NCI-H2196 (cell line): ENCODE measurements around the gene UTP4.
"Not testable (repeated sequence)": the region's sequence is repeated elsewhere in the genome, so short reads cannot be mapped to it uniquely, and the experiment has no call there.

ENCODE experiments used
- DNase-seq: peaks from one replicate; lab custom pipeline; 2025; ENCODE audit not compliant: unreplicated experiment; lab: John Stamatoyannopoulos, UW

Gene UTP4

GRCh38 chr16:69109486-69110270 is 22.8 kb upstream of the UTP4 start:
- DNase-seq: no peak

- no peak for DNase-seq
Observed at GRCh38 chr16:69110406-69110805, 22.0 kb upstream of the UTP4 start.

DNA sequence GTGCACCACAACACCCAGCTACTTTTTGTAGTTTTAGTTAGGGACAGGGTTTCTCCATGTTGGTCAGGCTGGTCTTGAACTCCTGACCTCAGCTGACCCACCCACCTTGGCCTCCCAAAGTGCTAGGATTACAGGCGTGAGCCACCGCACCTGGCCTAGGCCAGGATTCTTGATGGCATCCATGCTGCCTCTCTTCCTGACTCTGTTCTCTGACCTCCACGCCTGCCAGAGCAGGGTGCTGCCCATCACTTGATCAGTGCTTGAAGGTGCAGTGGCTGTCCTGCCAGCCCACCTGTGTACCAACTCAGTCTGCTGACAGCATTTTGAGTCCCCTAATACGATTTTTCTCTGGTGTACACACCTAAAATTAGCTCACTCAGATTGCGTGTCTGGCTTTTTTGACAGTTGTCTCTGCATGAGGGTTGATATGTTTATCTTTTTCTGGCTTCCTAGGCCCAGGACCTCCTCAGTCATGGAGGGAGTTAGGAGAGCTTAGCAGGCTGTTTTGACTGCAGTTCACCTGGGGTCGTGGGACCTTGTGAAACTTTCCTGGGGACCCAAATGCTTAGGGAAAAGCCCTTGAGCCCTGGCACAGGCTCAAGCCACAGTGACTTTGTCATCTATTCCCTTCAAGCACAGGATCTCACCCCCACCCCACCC is 21.1 kb upstream of the UTP4 start:
- DNase-seq: no peak

DNA sequence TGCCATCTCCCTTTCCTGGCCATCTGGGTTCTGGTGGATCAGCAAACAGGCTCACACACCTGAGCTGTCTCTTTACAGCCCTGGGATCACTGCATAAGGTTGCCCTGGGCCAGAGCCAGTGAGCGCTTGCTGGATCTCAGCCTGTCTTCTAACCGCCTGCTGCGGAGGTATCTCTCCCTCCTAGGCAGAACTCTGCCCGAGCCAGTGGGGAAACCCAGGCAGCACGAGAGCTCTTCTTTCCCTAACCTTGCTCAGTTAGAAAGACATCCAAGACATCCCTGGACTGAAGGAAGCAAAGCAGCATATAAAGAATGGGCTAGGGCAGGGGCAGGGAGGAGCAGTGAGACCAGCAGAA is 20.6 kb upstream of the UTP4 start:
- DNase-seq: no peak

GRCh38 chr16:69112285-69113129 is 19.9 kb upstream of the UTP4 start:
- DNase-seq: peak; percentile 11

DNA sequence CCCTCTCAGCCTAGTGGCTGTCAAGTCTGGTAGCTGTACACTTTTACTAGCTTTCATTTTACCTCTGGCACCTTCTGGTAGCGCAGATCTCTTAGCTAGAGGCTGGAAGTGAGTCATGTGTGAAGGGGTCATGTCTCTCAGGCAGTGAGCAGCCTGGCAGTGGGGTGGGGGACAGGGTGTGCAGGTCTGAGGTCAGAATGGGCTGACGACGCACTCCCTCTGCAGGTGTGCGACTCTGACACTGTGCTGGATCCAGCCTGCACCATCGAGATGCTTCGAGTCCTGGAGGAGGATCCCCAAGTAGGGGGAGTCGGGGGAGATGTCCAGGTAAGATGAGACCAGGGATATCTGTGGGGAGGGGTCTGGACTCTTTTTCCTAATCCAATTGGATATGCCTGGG is 19.2 kb upstream of the UTP4 start:
- no peak for DNase-seq

GRCh38 chr16:69114346-69114975 is 18.0 kb upstream of the UTP4 start:
- no peak for DNase-seq

DNA sequence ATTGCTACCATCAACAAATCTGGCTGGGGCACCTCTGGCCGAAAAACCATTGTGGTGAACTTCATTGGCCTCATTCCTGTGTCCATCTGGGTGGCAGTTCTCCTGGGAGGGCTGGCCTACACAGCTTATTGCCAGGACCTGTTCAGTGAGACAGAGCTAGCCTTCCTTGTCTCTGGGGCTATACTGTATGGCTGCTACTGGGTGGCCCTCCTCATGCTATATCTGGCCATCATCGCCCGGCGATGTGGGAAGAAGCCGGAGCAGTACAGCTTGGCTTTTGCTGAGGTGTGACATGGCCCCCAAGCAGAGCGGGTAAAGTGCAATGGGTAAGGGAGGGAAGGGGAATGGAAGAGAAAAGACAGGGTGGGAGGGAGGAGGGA is 17.5 kb upstream of the UTP4 start:
- DNase-seq: no peak

GRCh38 chr16:69115361-69115760 is 17.1 kb upstream of the UTP4 start:
- no peak for DNase-seq

GRCh38 chr16:69115837-69116236 is 16.6 kb upstream of the UTP4 start:
- no peak for DNase-seq

DNA sequence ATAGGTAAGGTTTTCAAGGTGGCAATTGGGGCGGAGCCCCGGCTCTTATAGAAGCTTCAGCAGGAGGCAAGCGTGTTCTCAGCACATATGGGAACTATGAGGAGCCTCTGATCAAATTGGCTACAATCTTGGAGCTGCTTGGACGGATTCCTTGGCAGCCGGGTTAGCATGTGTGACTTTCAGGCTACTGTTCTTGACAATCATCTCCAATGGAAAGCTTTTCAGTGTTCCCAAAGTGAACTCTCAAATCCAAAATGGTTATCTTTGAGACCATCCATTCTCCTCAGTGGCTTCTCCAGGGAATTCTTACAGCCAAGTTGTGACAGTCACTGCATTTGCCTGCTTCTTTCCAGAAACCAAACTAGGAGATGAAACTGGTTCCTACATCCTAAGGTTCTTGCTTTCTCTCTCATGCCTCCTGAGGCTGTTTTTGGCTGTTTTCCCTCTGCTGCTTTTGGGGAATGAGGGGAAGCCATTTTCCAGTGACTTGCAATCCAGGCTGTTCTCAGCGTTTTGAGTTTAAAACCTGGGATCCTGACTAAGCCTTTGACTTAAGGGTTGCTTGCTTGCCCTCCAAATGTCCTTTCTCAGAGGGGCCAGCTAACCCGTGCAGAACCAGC is 16.1 kb upstream of the UTP4 start:
- no peak for DNase-seq

DNA sequence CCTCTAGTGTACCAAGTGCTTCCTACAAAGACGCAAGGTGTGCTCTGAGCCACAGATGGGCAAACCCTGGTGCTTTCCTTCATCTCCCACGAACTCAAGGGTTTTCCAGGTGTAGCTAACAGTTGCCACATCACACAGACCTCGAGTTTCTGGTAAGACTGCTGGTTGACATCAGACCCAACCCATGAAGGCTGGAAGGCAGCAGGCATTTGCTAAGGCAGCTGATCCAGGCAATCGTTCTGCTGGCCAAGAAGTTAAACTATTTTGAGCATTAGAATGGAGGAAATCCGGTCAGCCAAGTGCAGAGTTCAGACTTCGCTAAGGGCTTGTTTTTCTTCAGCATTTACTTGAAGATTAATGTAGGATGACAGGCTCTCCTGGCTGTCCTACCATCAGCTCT is 15.5 kb upstream of the UTP4 start:
- no peak for DNase-seq

GRCh38 chr16:69118468-69118867 is 14.0 kb upstream of the UTP4 start:
- DNase-seq: no peak

- no peak for DNase-seq
Observed at GRCh38 chr16:69118994-69119393, 13.5 kb upstream of the UTP4 start.

DNA sequence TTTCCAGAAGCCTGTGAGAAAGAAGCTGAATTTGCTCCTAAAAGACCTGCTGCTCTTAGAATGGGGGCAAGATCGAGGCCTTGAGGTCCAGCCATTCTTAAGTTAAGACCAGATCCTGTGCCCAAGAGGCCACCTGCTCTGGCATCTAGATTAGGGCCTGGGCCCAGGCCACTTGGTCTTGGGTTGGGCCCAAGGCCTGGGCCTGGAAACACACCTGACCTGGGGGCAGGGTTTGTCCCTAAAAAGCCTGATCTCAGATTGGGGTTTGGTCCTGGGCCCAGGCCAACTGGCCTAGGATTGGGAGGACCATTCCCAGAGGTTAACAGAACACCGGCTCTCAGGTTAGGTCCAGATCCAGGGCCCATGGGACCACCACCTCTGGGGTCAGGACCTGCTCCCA is 12.9 kb upstream of the UTP4 start:
- DNase-seq: no peak

- no peak for DNase-seq
Observed at GRCh38 chr16:69120096-69120664, 12.3 kb upstream of the UTP4 start.

DNA sequence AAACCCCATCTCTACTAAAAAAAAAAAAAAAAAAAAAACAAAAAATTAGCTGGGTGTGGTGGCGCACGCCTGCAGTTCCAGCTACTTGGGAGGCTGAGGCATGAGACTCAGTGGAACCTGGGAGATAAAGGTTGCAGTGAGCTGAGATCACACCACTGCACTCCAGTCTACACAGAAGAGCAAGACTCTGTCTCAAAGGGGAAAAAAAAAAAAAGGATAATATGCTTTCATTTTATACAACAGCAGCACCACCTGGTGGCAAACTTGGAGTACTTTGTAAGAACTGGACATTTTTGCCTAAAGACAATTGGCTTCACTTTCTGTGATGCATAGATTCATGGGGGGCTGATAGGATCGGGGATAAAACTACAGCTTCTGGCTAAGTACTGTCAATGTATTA is 8.5 kb upstream of the UTP4 start:
- peak; percentile 30 for DNase-seq

GRCh38 chr16:69124406-69124805 is 8.0 kb upstream of the UTP4 start:
- DNase-seq: not testable (repeated sequence)

- not testable (repeated sequence) for DNase-seq
Observed at GRCh38 chr16:69124961-69125360, 7.5 kb upstream of the UTP4 start.

DNA sequence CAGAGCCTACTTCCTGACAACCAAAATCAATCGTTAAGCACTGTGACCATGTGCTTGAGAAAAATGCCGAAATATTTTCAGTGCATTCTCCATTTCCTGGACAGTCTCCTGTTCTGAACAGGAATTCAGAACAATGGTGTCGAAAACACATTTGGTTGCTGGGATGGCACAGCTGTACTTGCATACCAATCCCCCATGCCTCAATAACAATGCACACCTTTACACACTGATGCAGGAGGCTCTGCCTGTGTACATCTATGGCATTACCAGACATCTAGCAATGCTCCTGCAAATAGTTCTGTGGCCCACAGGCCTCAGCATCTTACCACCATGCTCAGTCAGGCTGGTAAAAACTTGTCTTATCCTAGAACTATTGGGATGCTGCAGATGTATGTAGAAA is 6.2 kb upstream of the UTP4 start:
- DNase-seq: no peak

GRCh38 chr16:69126801-69127200 is 5.6 kb upstream of the UTP4 start:
- DNase-seq: not testable (repeated sequence)
